ENCODE measurements around the gene TMEM50B.

DNA sequence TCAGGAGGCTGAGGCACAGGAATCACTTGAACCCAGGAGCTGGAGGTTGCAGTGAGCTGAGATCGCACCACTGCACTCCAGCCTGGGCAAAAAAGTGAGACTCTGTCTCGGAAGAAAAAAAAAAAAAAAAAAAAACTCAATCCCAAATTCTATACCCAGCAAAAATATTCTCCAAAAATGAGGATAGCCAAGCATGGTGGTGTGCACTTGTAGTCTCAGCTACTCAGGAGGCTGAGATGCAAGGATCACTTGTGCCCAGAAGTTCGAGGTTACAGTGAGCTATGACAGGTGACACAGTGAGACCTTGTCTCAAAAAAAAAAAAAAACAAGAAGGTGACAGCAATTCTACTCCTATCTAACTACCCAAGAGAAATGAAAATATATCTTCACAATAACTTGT lies 6.4 kb downstream of the TMEM50B start:
- TF ChIP-seq, protein P1, sequence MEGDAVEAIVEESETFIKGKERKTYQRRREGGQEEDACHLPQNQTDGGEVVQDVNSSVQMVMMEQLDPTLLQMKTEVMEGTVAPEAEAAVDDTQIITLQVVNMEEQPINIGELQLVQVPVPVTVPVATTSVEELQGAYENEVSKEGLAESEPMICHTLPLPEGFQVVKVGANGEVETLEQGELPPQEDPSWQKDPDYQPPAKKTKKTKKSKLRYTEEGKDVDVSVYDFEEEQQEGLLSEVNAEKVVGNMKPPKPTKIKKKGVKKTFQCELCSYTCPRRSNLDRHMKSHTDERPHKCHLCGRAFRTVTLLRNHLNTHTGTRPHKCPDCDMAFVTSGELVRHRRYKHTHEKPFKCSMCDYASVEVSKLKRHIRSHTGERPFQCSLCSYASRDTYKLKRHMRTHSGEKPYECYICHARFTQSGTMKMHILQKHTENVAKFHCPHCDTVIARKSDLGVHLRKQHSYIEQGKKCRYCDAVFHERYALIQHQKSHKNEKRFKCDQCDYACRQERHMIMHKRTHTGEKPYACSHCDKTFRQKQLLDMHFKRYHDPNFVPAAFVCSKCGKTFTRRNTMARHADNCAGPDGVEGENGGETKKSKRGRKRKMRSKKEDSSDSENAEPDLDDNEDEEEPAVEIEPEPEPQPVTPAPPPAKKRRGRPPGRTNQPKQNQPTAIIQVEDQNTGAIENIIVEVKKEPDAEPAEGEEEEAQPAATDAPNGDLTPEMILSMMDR (IDR thresholded peaks at IDR 0.05), result no peak
- no peak for TF ChIP-seq POLR2A (IDR thresholded peaks at IDR 0.05)
